ENCODE results near the gene EXOSC3. TPM values are rescaled to one million over a fixed set of nuclear protein-coding genes. Genes with fewer than 3 reads are reported as not detected.

EXOSC3 gene
- total RNA-seq, 2 donors from 2014 or later = 66.7 to 67.6 TPM

GRCh38 chr9:37784291-37784615 lies 611 bp downstream of the EXOSC3 start:
- Mint-ChIP-seq H3K27me3 (ENCODE audit: insufficient read depth) (peaks cover 29% of the 10 kb centered on the region), H3K27ac (peak overlapping the region; percentile 92), H3K9me3 (no peaks in the 10 kb centered on the region), H3K4me3 (peak overlapping the region; percentile 96), H3K4me1 (peaks cover 5% of the 10 kb centered on the region), H3K36me3 (ENCODE audit: low read depth) (peaks cover 37% of the 10 kb centered on the region)
- no peak for DNase-seq
- Histone ChIP-seq H3K9me3 (ENCODE audit: control insufficient read depth, low read length) (no peaks in the 10 kb centered on the region), H3K4me1 (ENCODE audit: control insufficient read depth, insufficient read depth, low read length) (no peaks in the 10 kb centered on the region), H3K27me3 (ENCODE audit: control insufficient read depth, insufficient read depth, low read length, poor library complexity, severe bottlenecking) (peaks cover 8% of the 10 kb centered on the region), H3K27ac (ENCODE audit: low read depth, low read length) (no peak overlapping the region), H3K9ac (ENCODE audit: extremely low read depth, low read length, poor library complexity, severe bottlenecking) (peak overlapping the region; percentile 48), H3K4me3 (ENCODE audit: low read length) (peak overlapping the region; percentile 88), H3K36me3 (ENCODE audit: control insufficient read depth, insufficient read depth, low read length) (peaks cover 42% of the 10 kb centered on the region)
- WGBS, 2 experiments (ENCODE audit: insufficient coverage in 1 of 2, insufficient read length in 1 of 2) = 0 to 2% methylated on average over 6 of the region's 6 CpGs
- TF ChIP-seq CTCF (conservative IDR thresholded peaks at IDR 0.05) = no peak

GRCh38 chr9:37778534-37778933 lies 6.3 kb downstream of the EXOSC3 start:
- H3K27ac Mint-ChIP-seq = no peak overlapping the region
- Histone ChIP-seq H3K27ac (ENCODE audit: low read depth, low read length) (no peak overlapping the region), H3K4me1 (ENCODE audit: control insufficient read depth, insufficient read depth, low read length) (no peaks in the 10 kb centered on the region), H3K27me3 (ENCODE audit: control insufficient read depth, insufficient read depth, low read length, poor library complexity, severe bottlenecking) (no peaks in the 10 kb centered on the region), H3K36me3 (ENCODE audit: control insufficient read depth, insufficient read depth, low read length) (peaks cover 82% of the 10 kb centered on the region), H3K9ac (ENCODE audit: extremely low read depth, low read length, poor library complexity, severe bottlenecking) (no peak overlapping the region), H3K4me3 (ENCODE audit: low read length) (no peak overlapping the region), H3K9me3 (ENCODE audit: control insufficient read depth, low read length) (no peaks in the 10 kb centered on the region)
- no peak overlapping the region for H3K4me3 Mint-ChIP-seq
- peaks cover 66% of the 10 kb centered on the region for H3K36me3 Mint-ChIP-seq (ENCODE audit: low read depth)
- H3K27me3 Mint-ChIP-seq (ENCODE audit: insufficient read depth) = no peaks in the 10 kb centered on the region
- H3K9me3 Mint-ChIP-seq = no peaks in the 10 kb centered on the region
- TF ChIP-seq CTCF (conservative IDR thresholded peaks at IDR 0.05) = no peak
- DNase-seq = no peak
- H3K4me1 Mint-ChIP-seq = peaks cover 5% of the 10 kb centered on the region
- WGBS, 2 experiments (ENCODE audit: insufficient coverage in 1 of 2, insufficient read length in 1 of 2) = 94% methylated on average over 2 of the region's 2 CpGs; no CpG with 5 or more reads in 1 of the 2 experiments

- no peak overlapping the region for H3K9ac ChIP-seq (ENCODE audit: extremely low read depth, low read length, poor library complexity, severe bottlenecking)
- no peak overlapping the region for H3K4me3 ChIP-seq (ENCODE audit: low read length)
- H3K4me1 Mint-ChIP-seq = no peaks in the 10 kb centered on the region
- H3K9me3 Mint-ChIP-seq = no peaks in the 10 kb centered on the region
- peaks cover 65% of the 10 kb centered on the region for H3K36me3 Mint-ChIP-seq (ENCODE audit: low read depth)
- H3K4me3 Mint-ChIP-seq = no peak overlapping the region
- H3K9me3 ChIP-seq (ENCODE audit: control insufficient read depth, low read length) = no peaks in the 10 kb centered on the region
- 90 to 91% methylated on average over 2 to 5 of the region's 5 CpGs for WGBS, 2 experiments (ENCODE audit: insufficient coverage in 1 of 2, insufficient read length in 1 of 2)
- no peak for DNase-seq
- no peak overlapping the region for H3K27ac Mint-ChIP-seq
- no peaks in the 10 kb centered on the region for H3K27me3 ChIP-seq (ENCODE audit: control insufficient read depth, insufficient read depth, low read length, poor library complexity, severe bottlenecking)
- H3K36me3 ChIP-seq (ENCODE audit: control insufficient read depth, insufficient read depth, low read length) = peaks cover 71% of the 10 kb centered on the region
- H3K27ac ChIP-seq (ENCODE audit: low read depth, low read length) = no peak overlapping the region
- H3K27me3 Mint-ChIP-seq (ENCODE audit: insufficient read depth) = no peaks in the 10 kb centered on the region
- H3K4me1 ChIP-seq (ENCODE audit: control insufficient read depth, insufficient read depth, low read length) = no peaks in the 10 kb centered on the region
- no peak for TF ChIP-seq CTCF (conservative IDR thresholded peaks at IDR 0.05)
These were observed 8.5 kb downstream of the EXOSC3 start for GRCh38 chr9:37776328-37776727.

All from endodermal cell (in vitro differentiated cells).